ENCODE measurements around the gene C15orf40.

The C15orf40 gene

DNA sequence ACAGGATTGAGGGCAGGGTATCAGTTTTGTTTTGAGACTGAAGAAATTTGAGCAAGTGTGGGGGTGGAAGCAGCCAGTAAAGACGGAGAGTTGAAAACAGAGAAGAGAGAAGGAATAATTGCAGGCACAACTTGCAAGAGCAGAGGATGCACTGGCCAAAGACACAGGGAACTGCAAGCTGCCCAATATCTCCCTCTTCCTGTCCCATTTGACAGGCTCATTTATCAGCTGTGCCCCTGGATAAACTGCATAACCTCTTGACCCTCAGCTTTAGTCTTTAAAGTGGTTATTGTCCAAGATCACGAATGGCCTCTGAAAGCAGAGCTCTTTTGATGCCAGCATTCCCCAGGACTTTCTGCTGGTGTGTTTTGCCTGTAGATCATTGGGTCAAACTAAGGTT lies 30.5 kb downstream of the C15orf40 start:
- in situ Hi-C loops (cut with HindIII; ENCODE audit: low sequenced_read_pairs), result no loop called here

DNA sequence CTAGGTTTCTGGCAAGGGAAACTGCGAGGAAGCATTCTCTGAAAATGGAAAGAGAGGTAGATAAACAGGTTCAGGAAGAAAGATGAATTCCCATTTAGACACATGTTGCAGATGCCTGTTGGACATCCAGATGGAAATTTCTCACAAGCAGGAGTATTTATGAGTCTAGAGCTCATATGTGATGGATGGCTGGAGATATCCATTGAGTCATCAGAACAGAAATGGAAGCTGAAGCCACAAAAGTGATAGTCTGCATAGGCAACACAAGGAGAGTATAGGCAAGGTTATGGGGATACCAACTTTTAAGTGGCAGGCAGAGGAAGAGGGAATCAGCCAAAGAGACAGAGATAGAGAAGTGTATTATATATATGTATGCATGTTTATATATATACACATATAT lies 31.7 kb downstream of the C15orf40 start:
- TF ChIP-seq, protein P1, sequence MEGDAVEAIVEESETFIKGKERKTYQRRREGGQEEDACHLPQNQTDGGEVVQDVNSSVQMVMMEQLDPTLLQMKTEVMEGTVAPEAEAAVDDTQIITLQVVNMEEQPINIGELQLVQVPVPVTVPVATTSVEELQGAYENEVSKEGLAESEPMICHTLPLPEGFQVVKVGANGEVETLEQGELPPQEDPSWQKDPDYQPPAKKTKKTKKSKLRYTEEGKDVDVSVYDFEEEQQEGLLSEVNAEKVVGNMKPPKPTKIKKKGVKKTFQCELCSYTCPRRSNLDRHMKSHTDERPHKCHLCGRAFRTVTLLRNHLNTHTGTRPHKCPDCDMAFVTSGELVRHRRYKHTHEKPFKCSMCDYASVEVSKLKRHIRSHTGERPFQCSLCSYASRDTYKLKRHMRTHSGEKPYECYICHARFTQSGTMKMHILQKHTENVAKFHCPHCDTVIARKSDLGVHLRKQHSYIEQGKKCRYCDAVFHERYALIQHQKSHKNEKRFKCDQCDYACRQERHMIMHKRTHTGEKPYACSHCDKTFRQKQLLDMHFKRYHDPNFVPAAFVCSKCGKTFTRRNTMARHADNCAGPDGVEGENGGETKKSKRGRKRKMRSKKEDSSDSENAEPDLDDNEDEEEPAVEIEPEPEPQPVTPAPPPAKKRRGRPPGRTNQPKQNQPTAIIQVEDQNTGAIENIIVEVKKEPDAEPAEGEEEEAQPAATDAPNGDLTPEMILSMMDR (IDR thresholded peaks at IDR 0.05; ENCODE audit: low read depth, low read length), result no peak
- DNase-seq (ENCODE audit: low read depth, low spot score), result no peak
- in situ Hi-C loops (cut with HindIII; ENCODE audit: low sequenced_read_pairs), result no loop called here
- H3K4me3 ChIP-seq (ENCODE audit: low read depth, low read length), result no peak overlapping the region

More for the DNA sequence above, 30.5 kb downstream of the C15orf40 start:
- TF ChIP-seq, protein P1 (IDR thresholded peaks at IDR 0.05; ENCODE audit: low read depth, low read length), result no peak
- no peak for DNase-seq (ENCODE audit: low read depth, low spot score)
- H3K4me3 ChIP-seq (ENCODE audit: low read depth, low read length), result no peak overlapping the region

DNA sequence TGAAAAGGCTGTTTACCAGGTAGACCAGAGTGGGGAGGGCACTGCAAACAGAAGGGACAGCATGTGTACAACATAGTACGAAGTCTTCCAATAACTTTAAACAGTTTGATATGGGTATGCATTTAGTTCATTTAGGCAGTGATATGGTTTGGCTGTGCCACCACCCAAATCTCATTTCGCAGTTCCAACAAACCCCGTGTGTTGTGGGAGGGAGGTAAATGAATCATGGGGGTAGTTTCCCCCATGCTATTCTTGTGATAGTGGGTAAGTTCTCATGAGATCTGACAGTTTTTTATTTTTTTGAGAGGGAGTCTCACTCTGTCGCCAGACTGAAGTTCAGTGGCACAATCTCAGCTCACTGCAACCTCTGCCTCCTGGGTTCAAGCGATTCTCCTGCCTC lies 33.0 kb downstream of the C15orf40 start:
- TF ChIP-seq, protein P1 (IDR thresholded peaks at IDR 0.05; ENCODE audit: low read depth, low read length), result no peak
- in situ Hi-C loops (cut with HindIII; ENCODE audit: low sequenced_read_pairs), result no loop called here
- DNase-seq (ENCODE audit: low read depth, low spot score), result no peak
- no peak overlapping the region for H3K4me3 ChIP-seq (ENCODE audit: low read depth, low read length)

DNA sequence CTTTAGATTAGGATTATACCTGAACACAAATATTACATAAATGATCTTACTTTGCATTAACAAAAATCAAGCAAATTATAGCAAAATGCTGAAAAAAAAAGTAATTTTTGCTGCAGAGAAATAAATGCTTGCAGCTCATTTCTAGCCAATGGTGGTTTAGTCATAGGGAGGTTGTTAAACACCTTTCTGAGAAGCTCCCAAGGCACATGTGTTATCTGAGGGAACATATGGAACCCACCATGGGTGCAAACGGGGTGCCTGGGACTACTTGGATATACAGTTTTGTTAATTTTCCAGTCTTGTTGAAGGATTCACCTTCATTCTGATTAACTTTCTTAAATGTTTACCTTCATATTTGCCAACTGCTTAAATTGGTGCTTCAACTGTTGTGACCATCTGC lies 34.4 kb downstream of the C15orf40 start:
- no peak for DNase-seq (ENCODE audit: low read depth, low spot score)
- no peak overlapping the region for H3K4me3 ChIP-seq (ENCODE audit: low read depth, low read length)
- TF ChIP-seq, protein P1 (IDR thresholded peaks at IDR 0.05; ENCODE audit: low read depth, low read length), result no peak
- in situ Hi-C loops (cut with HindIII; ENCODE audit: low sequenced_read_pairs), result no loop called here

DNA sequence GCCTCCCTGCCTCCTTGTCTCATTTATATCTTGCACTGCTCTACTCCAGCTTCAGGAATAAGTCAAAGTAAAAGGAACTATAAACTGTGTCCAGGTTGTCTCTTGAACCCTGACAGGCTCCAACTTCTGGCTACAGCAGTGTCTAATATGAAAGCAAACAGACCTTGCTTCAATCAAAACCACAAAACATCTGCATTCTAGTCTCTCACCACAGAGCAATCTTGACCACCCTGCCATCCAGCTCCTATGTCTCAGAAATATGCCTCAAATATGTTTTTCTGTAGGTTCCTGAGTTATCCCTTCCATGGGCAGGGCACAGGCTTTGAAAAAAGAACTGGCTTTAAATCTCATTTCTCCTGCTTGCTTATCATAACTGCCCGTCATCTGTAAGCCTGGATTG lies 38.4 kb downstream of the C15orf40 start:
- TF ChIP-seq, protein P1 (IDR thresholded peaks at IDR 0.05; ENCODE audit: low read depth, low read length), result no peak
- in situ Hi-C loops (cut with HindIII; ENCODE audit: low sequenced_read_pairs), result no loop called here
- no peak for DNase-seq (ENCODE audit: low read depth, low spot score)
- no peak overlapping the region for H3K4me3 ChIP-seq (ENCODE audit: low read depth, low read length)

DNA sequence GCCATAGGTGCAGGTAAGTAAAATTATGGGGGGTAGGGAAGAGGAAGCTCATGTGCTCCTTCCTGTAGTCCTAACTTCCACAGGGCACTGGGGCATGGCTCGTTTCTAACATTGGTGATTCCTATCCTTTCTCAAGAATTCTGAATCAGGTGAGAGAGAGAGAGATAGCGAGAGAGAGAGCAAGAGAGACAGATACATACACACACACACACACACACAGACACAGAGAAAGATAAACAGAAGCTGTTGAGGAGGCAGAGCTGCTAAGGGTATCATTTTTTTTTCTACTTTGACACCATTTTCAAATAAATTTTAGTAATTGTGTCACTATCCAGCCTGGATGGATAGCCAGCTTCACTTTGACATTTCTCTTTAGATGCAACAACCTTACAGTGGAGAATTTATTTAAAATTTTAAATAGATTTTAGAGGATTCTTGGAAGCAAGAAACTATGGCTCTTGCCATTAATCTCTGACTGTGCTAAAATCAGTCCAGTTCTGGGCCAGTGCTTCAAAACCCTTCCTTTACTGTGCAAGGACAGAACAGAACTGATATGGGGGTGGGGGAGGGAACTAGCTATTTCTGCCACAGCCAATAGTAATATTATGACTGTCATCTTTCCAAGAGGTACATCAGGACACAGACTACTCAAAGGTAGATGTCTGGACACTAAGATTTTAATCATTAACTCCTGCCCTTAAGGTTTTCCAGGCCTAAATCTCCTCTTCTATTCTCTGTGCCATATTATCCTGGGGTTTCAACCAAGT lies 40.0 kb downstream of the C15orf40 start:
- in situ Hi-C loops (cut with HindIII; ENCODE audit: low sequenced_read_pairs), result no loop called here
- DNase-seq (ENCODE audit: low read depth, low spot score), result no peak
- TF ChIP-seq, protein P1 (IDR thresholded peaks at IDR 0.05; ENCODE audit: low read depth, low read length), result no peak
- no peak overlapping the region for H3K4me3 ChIP-seq (ENCODE audit: low read depth, low read length)

Measured in astrocyte of the spinal cord (primary cell).